Cardiac fibroblast (primary cell): ENCODE data around the gene AHSP.

Experiments
- DNase-seq, 2 donors: peaks; one replicate each; pipeline versions ENCODE4 v3.0.0 to v3.0.0-alpha.2; 2010; ENCODE audit warnings: low read depth in 2 of 2
- H3K4me3 ChIP-seq, 2 donors: replicated peaks in 1 of 2; 1 replicate in 1 of 2; 2 replicates in 1 of 2; pipeline ENCODE4 v1.5.1; 2011; ENCODE audit warnings: low read depth in 2 of 2, low read length in 2 of 2, mild to moderate bottlenecking in 2 of 2, moderate library complexity in 1 of 2
- TF ChIP-seq, protein P1 (sequence below): IDR thresholded peaks from one replicate; pipeline ENCODE4 v1.5.1; 2011; ENCODE audit warnings: low read depth, mild to moderate bottlenecking, low read length, inconsistent platforms

The AHSP gene

DNA sequence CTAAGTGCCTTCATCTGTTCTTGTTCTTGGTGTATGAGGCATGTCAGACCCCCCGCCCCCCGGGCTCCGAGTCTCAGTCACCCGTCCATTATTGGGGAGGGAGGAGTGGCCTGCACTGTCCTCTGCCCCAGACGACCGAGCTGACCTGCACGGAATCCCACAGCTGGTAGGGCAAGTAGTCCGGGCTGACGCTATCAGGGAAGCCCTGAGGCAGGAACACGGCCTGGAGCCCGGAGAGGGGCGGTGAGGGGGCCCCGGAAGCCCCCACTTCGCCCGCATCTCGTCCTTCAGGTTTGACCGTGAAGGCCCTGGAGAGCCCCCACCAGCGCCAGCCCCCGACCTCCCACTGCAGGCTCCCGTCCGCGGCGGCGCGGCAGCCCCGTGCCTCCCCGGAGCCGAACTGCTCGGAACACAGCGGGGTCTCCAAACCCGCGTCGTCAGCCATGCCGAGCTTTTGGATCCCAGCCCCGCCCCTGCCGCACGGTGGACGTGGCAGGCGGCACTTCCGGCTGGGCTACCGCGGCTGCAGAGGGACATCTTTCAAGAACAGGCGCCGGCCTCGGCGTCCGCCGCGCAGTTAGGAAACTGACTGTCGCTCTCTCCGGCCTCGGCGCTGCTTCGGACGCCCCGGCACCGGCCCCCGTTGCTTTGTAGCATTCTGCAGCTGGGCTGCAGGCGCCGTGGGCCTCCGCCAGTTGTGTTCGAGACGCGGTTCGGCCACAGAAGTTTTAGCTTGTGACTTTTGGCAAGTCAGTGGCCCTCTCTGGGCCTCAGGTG lies 19.6 kb upstream of the AHSP start, which contains the start of gene RUSF1:
RUSF1 (minus strand) TSS at position 463 of the 777 bp plus-strand sequence; CDS start at position 445, 18 bp downstream.
- TF ChIP-seq, protein P1, sequence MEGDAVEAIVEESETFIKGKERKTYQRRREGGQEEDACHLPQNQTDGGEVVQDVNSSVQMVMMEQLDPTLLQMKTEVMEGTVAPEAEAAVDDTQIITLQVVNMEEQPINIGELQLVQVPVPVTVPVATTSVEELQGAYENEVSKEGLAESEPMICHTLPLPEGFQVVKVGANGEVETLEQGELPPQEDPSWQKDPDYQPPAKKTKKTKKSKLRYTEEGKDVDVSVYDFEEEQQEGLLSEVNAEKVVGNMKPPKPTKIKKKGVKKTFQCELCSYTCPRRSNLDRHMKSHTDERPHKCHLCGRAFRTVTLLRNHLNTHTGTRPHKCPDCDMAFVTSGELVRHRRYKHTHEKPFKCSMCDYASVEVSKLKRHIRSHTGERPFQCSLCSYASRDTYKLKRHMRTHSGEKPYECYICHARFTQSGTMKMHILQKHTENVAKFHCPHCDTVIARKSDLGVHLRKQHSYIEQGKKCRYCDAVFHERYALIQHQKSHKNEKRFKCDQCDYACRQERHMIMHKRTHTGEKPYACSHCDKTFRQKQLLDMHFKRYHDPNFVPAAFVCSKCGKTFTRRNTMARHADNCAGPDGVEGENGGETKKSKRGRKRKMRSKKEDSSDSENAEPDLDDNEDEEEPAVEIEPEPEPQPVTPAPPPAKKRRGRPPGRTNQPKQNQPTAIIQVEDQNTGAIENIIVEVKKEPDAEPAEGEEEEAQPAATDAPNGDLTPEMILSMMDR: no peak
- peak; percentile 89 to 92 for DNase-seq
- H3K4me3 ChIP-seq: peak within 1 kb of the TSS; percentile 90 to 99

DNA sequence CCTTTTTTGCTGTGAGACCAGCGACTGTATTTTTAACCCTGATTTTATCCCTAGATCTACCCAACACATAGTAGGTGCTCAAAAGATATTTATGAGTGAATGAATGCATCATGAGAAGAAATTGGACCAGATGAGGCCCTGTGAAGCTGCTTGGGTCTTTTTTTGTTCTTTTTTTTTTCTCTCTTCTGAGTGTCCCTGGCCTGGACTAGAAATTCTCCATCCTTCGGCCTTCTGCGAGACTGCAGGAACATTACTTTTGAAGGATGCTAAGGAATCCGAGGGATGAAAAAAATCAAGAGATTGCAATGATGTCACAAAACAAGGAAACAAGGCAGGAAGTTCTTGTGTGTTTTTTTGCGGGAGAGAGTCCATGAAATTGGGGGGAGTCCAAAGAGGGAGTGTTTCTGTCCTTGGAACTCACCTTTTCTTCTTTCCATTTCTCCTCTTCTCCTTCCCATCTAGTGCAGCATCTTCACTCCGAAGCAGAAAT lies 18.9 kb upstream of the AHSP start:
- H3K4me3 ChIP-seq: peak overlapping the region; percentile 90 to 99
- peak; percentile 60 to 64 for DNase-seq
- TF ChIP-seq, protein P1: no peak

DNA sequence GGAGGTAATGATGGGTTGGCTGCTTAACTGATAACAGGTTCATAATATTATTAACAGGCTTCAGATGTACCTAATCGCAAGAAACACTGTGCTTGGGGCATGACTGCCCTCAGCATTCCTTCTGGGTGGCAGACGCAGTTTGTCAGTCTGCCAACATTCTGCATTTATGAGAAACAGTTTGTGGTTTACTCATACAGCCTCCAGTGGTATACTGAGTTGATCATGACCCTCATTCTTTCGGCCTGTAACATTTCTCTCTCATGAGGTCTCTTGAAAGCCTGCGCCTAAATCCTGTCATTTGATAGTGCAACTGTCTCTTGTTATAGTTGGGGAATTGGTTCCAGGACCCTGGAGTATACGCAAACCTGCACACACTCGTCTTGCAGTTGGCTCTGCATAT lies 14.6 kb upstream of the AHSP start:
- peak; percentile 59 to 66 for DNase-seq
- TF ChIP-seq, protein P1: no peak
- H3K4me3 ChIP-seq: no peak overlapping the region

DNA sequence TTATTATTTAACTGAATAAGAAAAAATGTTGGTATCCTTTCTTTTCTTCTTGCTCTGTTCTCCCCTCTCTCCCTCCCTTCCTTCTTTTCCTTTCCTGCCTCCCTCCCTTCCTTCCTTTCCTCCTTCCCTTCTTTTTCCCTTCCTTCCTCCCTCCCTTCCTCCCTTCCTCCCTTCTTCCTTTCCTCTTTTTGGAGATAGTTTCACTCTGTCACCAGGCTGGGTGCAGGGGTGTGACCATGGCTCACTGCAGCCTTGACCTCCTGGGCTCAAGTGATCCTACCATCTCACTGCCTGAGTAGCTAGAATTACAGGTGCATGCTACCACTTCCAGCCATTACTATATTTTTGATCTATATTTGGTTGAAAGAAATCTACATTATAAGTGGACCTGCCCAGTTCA lies 13.8 kb upstream of the AHSP start:
- no peak overlapping the region for H3K4me3 ChIP-seq
- no peak for DNase-seq
- TF ChIP-seq, protein P1: no peak

DNA sequence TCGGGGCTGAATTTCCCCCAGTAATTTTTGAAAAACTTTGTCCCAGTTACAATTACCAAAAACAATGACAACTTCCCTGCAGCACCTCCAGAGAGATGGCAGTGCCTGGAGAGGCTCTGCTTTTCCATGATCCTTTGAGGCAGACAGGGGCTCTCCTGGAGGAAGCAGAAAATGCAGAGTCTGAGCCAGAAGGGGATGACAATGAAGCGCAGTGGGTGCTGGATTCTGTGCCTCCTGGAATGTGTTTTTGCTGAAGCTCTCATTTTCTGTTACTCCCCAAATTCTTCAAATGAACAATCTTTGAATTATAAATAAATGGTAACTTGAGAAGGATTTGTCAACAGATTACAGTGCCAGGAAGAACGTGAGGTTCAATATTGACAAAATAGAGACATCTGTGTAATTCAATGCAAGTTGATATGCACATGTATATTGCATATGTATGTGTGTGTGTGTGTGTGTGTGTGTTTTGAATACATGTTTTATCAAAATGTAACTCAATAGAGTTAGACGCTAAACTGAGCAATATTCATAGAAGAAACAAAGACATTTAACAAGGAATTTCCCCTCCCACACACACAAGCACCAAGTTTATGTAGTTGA lies 9.8 kb upstream of the AHSP start:
- TF ChIP-seq, protein P1: no peak
- DNase-seq: no peak
- no peak overlapping the region for H3K4me3 ChIP-seq

DNA sequence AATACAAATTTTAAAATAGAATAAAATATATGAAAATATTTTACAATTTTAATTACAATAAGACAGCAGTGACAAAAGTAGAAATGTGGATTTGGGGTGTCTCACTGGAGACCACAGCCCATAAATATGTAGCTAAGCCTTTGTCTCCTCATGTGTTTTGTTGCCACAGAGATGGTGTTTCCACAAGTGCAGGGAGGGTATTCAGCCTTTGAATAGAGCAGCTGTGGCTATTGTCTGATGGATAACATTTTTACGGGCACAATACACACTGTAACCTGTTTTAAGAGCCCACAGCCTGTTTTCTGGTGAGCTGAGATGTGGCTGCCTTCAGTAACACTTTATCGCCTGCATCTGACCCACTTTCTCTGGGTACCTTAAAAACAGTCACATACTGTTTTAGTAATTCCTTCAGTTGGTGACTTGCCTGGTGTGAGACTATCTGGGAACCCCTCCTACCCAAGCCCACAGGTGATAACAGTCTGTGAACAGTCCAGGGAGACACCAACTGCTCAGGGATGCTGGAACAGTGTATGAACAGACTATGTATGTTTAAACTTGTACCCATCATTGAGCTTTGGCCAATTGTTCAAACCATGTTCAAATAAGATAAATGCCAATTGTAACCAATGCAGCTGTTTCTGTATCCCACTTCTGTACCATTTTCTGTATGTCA lies 7.8 kb upstream of the AHSP start:
- TF ChIP-seq, protein P1: no peak
- no peak for DNase-seq
- no peak overlapping the region for H3K4me3 ChIP-seq
